Measurements from ENCODE around the gene NEB.
"Not testable (repeated sequence)": the region's sequence is repeated elsewhere in the genome, so short reads cannot be mapped to it uniquely, and the experiment has no call there.

Gene NEB

GRCh38 chr2:151611351-151611750, 122.9 kb downstream of the NEB start:
- no peak for DNase-seq (ENCODE audit: low read depth)

- DNase-seq (ENCODE audit: low read depth) = no peak
These were observed 124.0 kb downstream of the NEB start for GRCh38 chr2:151610310-151610709.

DNA sequence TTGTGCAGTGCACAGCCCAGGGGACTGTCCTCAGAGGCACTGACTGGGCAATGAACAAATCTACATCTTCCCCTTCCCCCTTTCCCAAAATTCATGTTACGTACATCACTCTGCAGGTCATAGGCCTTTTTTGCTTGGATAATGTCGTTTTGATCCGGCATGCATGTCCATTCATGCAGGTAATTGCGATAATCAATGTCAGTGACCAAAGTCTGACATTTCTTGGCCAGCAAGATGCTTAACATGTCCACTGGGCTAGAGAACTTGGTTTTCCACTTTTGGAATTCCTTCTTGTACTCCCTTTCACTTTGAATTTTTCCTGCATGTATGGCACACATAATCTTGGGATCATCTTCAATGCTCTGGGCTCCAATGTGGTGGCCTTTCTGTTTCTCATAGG, 124.6 kb downstream of the NEB start:
- DNase-seq (ENCODE audit: low read depth) = no peak

- DNase-seq (ENCODE audit: low read depth) = not testable (repeated sequence)
These were observed 126.5 kb downstream of the NEB start for GRCh38 chr2:151607459-151608424.

DNA sequence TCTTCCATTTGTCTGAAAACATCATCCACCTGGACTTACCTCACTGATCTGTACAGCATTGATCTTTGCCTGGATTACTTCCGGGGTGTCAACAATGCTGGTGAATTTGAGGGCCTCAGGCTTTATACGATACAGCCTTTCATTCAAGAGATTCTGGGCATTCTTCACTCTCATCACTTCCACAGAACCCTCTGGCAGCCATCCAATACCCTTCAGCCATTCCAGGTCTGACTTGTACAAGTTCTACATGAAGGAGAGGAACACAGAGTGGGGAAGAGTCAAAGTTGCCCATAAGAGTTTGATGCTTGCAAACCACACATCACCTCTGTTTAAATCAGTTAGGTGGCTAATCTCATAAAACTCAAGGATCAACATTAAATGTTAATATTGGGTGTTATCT, 130.7 kb downstream of the NEB start:
- DNase-seq (ENCODE audit: low read depth) = not testable (repeated sequence)

DNA sequence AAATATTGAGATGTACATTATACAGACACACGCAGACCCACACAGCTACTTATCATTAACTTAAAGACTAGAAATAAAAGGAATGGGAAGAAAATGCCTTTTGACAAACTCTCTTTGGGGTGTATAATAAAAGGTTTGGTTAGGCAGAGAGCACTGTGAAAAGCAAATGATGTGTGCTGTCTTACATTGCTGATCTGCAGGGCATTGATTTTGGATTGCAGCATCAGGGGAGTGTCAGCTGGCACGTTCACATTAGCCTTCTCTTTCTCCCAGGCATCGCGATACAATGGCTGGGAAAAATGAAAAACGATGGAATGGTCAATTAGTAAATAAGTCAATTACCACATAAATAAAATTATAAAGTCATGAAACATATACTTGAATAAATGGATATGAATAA, 131.9 kb downstream of the NEB start:
- DNase-seq (ENCODE audit: low read depth) = not testable (repeated sequence)

DNA sequence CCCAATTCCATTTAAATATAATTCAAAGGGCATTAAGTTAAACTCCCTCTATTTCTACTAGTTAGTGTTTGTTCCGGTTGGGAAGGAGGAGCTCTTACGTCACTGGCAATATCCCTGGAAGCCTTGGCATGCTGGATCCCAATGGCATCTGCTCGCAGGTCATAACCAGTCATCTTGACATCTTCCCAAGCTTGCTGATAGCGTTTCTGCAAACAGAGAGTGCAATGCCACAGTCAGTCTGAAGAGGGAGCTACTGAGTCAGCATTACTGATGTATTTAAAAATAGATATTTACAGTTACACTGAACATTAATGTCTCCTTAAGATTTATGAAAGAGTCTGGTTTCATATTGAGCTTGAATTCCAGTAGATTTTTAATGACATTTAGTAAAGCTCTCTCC, 132.5 kb downstream of the NEB start:
- DNase-seq (ENCODE audit: low read depth) = not testable (repeated sequence)

GRCh38 chr2:151596903-151597608, 137.2 kb downstream of the NEB start:
- DNase-seq (ENCODE audit: low read depth) = not testable (repeated sequence)

DNA sequence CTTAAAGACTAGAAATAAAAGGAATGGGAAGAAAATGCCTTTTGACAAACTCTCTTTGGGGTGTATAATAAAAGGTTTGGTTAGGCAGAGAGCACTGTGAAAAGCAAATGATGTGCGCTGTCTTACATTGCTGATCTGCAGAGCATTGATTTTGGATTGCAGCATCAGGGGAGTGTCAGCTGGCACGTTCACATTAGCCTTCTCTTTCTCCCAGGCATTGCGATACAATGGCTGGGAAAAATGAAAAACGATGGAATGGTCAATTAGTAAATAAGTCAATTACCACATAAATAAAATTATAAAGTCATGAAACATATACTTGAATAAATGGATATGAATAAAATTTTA, 142.4 kb downstream of the NEB start:
- DNase-seq (ENCODE audit: low read depth) = not testable (repeated sequence)

DNA sequence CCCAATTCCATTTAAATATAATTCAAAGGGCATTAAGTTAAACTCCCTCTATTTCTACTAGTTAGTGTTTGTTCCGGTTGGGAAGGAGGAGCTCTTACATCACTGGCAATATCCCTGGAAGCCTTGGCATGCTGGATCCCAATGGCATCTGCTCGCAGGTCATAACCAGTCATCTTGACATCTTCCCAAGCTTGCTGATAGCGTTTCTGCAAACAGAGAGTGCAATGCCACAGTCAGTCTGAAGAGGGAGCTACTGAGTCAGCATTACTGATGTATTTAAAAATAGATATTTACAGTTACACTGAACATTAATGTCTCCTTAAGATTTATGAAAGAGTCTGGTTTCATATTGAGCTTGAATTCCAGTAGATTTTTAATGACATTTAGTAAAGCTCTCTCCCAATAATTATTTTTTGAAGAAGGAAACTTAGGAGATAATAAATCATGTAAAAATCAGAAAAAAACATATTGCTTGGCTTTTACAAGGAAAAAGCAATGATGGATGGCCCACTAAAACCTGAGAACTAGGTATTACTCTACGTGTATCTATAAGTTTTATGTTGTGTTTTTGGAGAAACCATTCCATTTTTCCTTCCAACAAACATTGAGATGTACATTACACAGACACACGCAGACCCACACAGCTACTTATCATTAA, 142.9 kb downstream of the NEB start:
- not testable (repeated sequence) for DNase-seq (ENCODE audit: low read depth)

DNA sequence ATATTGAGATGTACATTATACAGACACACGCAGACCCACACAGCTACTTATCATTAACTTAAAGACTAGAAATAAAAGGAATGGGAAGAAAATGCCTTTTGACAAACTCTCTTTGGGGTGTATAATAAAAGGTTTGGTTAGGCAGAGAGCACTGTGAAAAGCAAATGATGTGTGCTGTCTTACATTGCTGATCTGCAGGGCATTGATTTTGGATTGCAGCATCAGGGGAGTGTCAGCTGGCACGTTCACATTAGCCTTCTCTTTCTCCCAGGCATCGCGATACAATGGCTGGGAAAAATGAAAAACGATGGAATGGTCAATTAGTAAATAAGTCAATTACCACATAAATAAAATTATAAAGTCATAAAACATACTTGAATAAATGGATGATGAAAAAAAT, 153.0 kb downstream of the NEB start:
- DNase-seq (ENCODE audit: low read depth) = not testable (repeated sequence)

DNA sequence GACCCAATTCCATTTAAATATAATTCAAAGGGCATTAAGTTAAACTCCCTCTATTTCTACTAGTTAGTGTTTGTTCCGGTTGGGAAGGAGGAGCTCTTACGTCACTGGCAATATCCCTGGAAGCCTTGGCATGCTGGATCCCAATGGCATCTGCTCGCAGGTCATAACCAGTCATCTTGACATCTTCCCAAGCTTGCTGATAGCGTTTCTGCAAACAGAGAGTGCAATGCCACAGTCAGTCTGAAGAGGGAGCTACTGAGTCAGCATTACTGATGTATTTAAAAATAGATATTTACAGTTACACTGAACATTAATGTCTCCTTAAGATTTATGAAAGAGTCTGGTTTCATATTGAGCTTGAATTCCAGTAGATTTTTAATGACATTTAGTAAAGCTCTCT, 153.6 kb downstream of the NEB start:
- not testable (repeated sequence) for DNase-seq (ENCODE audit: low read depth)

- DNase-seq (ENCODE audit: low read depth) = no peak
These were observed 157.2 kb downstream of the NEB start for GRCh38 chr2:151577116-151577515.

DNA sequence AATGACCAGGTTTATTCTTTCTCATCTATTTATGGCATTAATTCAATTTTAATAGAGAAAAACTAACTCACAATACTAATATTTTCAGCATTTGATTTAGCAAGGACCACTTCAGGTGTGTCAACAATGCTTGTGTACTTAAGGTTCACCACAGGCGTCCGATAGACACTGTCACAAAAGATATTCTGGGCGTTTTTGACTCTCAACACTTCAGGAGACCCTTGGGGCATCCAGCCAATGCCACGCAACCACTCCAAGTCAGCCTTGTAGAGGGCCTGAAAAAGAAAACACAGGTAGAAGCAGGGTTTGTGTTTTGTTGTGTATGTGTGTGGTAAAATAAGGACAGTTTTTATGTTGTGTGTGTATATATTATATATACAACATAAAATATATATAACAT, 158.2 kb downstream of the NEB start:
- DNase-seq (ENCODE audit: low read depth) = no peak

DNA sequence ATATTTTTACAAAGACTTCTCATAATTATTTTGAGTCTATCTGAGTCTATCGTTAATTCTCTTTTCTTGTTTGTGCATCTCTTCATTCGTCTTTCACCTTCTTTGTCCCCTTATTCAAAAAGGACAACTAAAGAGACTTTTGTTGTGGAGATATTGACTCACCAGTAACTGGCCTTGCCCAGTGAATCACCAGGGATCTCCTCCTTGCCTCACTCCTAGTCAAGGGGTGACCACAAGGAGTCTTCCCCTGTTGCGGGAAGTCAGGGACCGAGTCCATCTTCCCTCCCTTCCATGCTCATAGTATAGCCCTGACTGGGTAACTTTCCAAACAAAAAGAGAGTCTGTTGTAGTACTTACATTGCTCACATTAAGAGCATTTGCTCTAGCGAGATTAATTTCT, 158.9 kb downstream of the NEB start:
- no peak for DNase-seq (ENCODE audit: low read depth)

GRCh38 chr2:151570191-151570590, 164.1 kb downstream of the NEB start:
- DNase-seq (ENCODE audit: low read depth) = no peak

DNA sequence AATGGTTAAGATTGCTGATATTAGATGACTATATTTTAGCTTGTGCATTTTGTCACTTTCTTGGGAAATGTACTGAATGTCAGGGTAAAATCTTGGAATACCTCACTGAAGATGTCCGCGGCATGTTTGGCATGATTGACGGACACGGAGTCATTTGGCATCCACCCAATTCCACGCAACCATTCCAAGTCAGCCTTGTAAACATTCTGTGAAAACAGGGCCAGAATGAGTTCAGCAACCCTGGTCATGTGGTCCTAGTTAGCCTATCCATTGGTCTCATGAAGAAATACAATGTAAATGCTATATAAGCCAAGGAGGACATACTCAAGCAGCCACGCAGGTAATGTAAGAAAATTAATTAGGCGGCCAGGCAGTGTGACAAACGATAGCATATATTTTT, 165.1 kb downstream of the NEB start:
- DNase-seq (ENCODE audit: low read depth) = no peak

GRCh38 chr2:151568501-151568900, 165.8 kb downstream of the NEB start:
- no peak for DNase-seq (ENCODE audit: low read depth)

DNA sequence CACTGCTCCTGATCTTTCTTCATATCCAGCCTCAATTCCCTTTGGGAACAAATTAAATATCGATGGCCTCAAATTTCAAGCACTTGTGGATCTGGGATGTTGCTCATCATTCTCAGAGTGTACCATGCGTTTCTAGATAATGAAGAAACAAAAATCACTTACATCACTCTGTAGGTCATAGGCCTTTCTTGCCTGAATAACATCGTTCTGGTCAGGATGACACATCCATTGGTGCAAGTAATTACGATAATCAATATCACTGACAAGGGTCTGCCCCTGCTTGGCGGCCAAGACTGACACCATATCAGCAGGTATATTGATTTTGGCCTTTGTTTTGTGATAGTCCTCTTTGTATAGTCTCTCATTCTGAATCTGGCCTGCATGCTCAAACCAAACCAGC, 167.3 kb downstream of the NEB start:
- no peak for DNase-seq (ENCODE audit: low read depth)

GRCh38 chr2:151562398-151562797, 171.9 kb downstream of the NEB start:
- DNase-seq (ENCODE audit: low read depth) = no peak

DNA sequence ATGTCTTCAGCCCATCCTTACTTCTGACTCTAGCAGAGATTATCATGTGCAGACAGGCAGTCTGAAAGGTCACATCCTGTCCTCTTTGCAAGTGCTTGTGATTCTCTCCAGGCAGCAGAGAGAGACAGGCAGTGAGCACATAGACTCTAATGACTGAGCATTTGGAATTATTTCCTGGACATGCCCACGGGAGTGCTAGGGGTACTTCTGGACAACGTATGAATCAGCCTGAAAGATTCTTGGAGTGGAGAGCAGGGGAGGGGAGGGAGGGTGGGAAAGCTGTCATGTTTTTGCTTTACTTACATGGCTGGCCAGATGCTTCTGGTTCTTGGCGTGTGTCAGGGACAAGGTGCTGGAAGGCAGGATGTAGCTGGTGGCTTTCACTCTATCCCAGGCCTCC, 174.0 kb downstream of the NEB start:
- DNase-seq (ENCODE audit: low read depth) = no peak

- DNase-seq (ENCODE audit: low read depth) = not testable (repeated sequence)
These were observed 174.8 kb downstream of the NEB start for GRCh38 chr2:151559431-151559830.

DNA sequence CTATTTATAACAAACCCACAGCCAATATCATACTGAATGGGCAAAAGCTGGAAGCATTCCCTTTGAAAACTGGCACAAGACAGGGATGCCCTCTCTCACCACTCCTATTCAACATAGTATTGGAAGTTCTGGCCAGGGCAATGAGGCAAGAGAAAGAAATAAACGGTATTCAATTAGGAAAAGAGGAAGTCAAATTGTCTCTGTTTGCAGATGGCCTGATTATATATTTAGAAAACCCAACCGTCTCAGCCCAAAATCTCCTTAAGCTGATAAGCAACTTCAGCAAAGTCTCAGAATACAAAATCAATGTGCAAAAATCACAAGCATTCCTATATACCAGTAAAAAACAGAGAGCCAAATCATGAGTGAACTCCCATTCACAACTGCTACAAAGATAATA, 176.4 kb downstream of the NEB start:
- DNase-seq (ENCODE audit: low read depth) = not testable (repeated sequence)
